DMS 273 (cell line): Measurements from ENCODE around the gene MEGF6.

Source experiments
- DNase-seq: peaks from one replicate; lab custom pipeline; 2025; ENCODE audit not compliant: unreplicated experiment; lab: John Stamatoyannopoulos, UW

MEGF6 gene

DNA sequence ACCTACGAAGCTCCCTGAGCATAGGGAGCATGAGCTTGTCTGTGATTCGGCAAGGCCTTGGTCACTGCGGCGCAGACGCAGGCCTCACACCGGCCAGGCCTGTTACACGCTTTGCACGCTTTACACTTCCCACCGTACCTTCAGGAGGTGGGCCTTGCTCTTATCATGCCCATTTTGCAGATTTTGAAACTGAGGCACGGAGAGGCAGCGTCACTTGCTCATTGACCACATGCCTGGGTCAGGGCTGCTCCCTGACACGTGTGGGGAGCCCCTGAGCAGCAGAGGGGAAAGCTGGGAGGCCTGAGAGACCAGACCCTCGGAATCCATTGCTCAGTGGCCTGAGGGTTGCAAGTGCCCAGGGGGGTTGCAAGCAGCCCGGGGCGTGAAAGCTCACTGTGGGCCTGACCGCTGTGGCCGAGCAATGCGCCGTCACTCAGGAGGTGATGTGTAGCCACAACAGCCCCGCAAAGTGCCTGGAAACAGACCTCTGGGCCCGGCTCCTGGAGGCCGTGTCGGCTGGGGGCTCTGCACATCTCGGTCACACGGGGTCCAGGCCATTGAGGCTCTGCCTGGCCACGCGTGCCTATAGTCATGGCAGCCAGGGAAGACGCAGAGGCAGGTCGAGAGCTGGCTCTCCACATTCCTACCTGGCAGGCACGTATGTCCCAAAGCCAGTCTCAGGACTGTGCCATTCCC is 149.9 kb downstream of the MEGF6 start:
- DNase-seq = no peak

- DNase-seq = no peak
Measured at GRCh38 chr1:3460672-3461131, 150.6 kb downstream of the MEGF6 start.

GRCh38 chr1:3459940-3460671 is 151.2 kb downstream of the MEGF6 start:
- no peak for DNase-seq

DNA sequence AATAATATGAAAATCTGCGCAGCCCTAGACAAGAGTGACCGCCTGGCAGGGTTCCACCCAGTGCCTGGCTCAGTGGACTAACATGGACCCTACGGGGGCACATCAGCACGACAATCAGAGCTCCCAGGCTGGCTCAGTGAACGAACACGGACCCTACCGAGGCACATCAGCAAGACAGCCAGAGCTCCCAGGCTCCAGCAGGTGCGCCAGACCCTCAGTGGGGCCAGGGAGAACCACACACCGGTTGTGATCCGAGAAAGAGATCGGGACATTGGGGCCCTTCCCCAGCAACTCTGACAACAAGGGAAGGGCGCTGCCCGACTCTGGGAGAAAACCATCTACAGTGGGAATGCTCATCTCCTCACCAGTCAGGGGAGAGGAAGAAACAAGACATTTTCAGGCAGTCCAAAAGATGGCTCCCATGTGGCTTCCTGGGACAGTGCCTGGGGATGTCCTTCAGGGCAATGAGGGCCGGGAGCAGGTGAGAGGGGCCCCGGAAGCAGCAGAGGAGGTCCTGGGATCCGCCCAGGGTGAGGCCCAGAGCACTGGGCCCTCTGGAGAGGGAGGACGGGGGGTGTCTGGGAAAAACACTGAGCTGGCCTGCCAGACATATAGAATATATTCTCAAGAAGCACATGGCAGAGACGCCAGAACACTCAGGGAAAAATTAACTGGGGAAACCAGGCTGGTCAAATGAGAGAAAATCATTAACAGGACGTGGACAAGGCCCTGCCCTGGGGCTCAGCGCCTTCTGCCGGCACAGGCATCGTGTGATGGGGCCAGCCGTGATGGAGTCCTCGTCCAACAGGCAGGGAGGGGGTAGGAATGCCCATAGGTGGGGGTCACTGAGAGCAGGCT is 152.0 kb downstream of the MEGF6 start:
- no peak for DNase-seq

DNA sequence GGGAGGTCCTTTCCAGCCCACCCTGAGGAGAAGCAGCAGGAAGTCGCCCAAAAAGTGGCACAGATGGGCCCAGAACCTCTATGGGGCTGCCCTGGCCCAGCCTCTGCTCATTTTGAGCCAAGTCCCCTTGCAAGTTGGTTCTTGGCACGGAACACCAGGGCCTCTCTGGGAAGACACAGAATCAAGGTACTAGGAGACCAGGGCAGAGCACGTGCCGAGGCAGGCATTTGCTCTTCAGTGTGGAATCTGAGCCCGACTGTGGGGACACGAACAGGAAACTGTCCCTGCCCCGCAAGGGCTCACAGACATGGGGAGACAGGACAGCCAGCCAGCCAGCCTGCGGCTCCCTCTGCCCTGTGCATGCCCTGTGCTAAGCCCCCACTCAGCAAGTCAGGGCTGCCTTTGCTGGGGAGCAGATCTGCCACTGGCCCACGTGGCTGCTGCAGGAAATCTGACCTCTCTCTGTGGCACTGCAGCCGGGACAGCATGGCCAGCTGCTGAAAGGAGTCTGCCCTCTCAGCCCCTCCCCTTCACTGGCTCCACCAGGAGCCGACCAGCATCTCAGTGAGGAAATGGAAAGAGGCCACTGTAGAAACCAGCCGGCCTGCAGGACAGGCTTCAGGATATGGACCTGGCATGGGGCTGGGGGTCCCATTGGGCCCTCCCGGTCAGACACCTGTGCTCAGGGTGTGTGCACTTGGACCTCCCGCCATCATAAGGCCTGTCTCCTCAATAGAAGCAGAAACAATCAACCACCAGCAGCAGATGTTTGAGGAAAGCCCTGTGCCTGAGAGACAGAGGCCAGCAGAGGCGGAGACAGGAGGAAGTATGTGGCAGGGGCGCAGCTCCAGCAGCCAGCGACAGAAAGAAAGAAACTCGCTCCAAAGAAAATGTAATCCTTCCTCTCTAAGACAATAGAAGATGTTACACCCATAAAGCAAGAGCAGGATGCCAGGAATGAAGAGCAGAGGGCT is 153.1 kb downstream of the MEGF6 start:
- DNase-seq = peak; percentile 46

GRCh38 chr1:3456964-3457909 is 154.1 kb downstream of the MEGF6 start:
- no peak for DNase-seq

- no peak for DNase-seq
Measured at GRCh38 chr1:3456449-3456963, 154.8 kb downstream of the MEGF6 start.

- no peak for DNase-seq
Measured at GRCh38 chr1:3455670-3456448, 155.4 kb downstream of the MEGF6 start.

GRCh38 chr1:3454811-3455618 is 156.3 kb downstream of the MEGF6 start:
- DNase-seq = peak; percentile 63

DNA sequence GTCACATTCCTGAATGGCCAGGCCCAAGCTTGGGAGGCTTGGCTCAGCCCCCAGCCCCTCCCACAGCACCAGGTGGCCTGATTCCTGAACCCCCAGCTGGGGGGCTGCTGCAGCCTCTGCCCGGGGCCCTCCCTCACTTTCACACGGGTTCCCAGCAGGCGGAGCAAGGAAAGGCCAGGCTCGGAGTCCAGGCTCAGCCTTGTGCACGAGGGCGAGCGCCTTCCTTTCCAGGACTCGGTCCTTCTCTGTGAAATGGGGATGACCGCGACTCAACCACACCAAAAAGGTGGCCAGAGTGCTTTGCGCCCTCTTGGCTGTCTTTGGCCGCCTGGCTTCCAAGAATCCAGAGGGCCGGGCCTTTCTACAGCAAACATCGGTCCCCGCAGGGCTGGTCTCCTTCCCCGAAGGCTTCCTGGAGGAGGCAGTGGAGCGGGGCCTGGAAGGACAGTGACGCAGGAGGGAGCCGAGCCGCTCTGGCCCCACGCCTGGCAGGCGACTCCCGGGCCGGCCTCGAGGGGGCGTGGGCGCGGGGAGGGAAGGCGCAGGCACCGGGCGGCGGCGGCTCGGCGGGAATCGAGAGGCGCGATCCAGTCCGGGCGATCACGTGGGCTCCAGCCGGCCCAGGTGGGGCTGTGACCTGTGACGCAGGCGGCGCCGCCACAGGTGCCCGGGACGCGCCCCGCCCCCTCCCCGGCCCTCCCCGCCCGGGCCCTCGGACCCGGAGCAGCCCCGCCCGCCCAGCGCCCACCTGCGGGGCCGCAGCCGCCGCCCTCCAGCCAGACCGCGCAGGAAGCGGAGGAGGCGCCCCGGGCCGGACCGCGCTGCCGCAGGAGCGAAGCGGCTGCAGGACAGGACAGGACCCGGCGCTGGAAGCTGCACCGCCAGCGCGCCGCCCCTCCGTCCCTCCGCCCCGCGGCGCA is 157.2 kb downstream of the MEGF6 start, which contains the start of gene ARHGEF16:
ARHGEF16 (plus strand) TSS at position 775 of the 920 bp plus-strand sequence. CDS start 8,420 bp downstream, outside the sequence.
- DNase-seq = peak; percentile 83

- peak; percentile 86 for DNase-seq
Measured at GRCh38 chr1:3453203-3453761, 158.0 kb downstream of the MEGF6 start.

DNA sequence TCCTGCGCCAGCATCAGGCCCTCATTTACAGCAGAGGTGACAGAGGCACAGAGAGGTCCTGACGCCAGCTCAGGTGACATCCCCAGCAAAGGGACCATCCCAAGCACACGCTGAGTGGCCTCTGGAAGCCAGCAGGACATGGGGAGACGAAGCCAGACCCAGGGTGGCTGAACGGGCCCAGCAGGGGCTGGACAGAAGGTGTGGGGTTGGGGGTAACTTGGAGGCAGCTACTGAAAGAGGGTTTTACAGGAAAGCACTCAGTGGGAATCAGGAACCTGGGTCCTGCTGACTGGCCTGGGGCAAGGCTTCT is 158.5 kb downstream of the MEGF6 start:
- DNase-seq = no peak

DNA sequence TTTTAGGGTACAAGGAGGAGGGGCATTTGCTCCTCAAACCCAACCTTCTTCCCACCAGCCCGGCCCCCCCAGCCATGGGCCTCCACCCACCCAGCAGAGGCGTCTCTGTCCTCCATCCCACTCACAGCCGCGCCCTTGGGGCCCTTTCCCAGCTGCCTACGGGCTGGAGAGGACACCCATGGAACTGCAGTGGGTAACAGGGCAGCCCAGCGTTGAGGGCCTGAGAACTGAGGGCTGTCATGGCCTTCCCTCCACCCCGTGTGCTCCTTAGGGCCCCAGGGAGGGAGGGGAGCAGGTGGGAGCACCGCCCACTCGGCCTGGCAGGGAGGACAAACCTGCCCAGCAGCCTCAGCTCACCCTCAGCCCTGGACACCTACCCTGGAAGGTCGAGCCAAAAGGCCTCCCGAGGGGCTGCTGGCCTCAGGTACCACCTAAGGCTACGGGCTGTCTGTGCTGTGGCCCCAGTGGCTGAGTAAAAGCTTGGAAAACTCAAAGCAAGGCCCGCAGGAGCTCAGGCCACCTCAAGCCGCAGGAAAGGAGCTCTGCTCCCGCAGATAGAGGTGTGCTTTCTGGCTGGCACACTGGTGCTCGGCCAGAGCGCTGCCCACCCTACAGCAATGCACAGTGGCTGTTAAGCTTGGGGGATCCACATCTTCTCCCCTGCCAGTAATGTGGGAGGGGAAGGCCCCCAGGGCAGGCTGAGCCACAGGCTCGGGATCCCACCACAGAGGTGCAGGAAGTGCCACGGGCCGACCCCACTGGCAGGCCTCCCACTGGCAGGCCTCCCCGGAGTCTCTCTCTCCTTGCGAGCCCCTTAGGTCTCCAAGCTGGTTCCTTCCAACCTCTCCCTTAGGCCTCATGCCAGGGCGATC is 159.1 kb downstream of the MEGF6 start:
- DNase-seq = no peak

- DNase-seq = no peak
Measured at GRCh38 chr1:3450983-3451382, 160.3 kb downstream of the MEGF6 start.

- DNase-seq = no peak
Measured at GRCh38 chr1:3450202-3450863, 161.0 kb downstream of the MEGF6 start.
